ENCODE results near the gene HS3ST4.

GRCh38 chr16:25845901-25846300, 154.1 kb downstream of the HS3ST4 start:
- TF ChIP-seq, protein P1, sequence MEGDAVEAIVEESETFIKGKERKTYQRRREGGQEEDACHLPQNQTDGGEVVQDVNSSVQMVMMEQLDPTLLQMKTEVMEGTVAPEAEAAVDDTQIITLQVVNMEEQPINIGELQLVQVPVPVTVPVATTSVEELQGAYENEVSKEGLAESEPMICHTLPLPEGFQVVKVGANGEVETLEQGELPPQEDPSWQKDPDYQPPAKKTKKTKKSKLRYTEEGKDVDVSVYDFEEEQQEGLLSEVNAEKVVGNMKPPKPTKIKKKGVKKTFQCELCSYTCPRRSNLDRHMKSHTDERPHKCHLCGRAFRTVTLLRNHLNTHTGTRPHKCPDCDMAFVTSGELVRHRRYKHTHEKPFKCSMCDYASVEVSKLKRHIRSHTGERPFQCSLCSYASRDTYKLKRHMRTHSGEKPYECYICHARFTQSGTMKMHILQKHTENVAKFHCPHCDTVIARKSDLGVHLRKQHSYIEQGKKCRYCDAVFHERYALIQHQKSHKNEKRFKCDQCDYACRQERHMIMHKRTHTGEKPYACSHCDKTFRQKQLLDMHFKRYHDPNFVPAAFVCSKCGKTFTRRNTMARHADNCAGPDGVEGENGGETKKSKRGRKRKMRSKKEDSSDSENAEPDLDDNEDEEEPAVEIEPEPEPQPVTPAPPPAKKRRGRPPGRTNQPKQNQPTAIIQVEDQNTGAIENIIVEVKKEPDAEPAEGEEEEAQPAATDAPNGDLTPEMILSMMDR (IDR thresholded peaks at IDR 0.05) = no peak
- TF ChIP-seq POLR2A (IDR thresholded peaks at IDR 0.05) = no peak
